ENCODE data around the gene KCND2.

KCND2 gene

DNA sequence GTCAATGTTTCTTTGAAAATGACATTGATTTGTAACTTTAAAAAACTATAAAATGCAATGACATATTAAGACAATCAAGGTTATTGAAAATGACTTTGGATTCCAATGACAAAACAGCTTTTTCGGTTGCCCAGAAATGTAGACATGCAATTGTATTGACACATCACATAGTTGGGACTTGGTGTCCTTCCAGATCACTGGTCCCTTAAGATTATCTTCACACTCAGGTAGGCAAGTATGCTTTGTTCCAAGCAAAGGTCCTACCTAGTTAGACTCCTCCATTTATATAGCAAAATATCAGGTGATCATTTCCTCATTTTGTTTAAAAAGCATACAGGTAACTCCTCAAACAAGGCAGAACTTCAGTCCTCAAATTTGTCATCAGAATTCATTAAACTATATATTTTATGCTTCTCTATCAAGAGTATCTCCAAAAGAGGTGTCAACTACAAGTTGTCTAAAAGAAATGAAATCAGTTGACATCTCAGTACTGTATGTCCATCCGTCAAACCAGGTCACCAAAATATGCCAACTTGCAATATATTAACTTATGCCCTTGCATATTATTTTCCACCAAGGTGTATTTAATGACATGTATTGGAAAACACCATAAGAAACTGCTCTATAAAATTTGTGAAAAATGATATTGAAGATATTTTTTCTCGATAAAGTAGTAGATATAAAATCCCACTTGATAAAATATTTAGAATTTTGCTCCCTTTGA, 520.4 kb downstream of the KCND2 start:
- no peak for DNase-seq (ENCODE audit: low read depth)
- TF ChIP-seq, protein P1, sequence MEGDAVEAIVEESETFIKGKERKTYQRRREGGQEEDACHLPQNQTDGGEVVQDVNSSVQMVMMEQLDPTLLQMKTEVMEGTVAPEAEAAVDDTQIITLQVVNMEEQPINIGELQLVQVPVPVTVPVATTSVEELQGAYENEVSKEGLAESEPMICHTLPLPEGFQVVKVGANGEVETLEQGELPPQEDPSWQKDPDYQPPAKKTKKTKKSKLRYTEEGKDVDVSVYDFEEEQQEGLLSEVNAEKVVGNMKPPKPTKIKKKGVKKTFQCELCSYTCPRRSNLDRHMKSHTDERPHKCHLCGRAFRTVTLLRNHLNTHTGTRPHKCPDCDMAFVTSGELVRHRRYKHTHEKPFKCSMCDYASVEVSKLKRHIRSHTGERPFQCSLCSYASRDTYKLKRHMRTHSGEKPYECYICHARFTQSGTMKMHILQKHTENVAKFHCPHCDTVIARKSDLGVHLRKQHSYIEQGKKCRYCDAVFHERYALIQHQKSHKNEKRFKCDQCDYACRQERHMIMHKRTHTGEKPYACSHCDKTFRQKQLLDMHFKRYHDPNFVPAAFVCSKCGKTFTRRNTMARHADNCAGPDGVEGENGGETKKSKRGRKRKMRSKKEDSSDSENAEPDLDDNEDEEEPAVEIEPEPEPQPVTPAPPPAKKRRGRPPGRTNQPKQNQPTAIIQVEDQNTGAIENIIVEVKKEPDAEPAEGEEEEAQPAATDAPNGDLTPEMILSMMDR (IDR thresholded peaks at IDR 0.05; ENCODE audit: insufficient read depth, low read depth, low read length, missing control alignments), result no peak
- H3K4me3 ChIP-seq (ENCODE audit: low read length), result no peak overlapping the region

DNA sequence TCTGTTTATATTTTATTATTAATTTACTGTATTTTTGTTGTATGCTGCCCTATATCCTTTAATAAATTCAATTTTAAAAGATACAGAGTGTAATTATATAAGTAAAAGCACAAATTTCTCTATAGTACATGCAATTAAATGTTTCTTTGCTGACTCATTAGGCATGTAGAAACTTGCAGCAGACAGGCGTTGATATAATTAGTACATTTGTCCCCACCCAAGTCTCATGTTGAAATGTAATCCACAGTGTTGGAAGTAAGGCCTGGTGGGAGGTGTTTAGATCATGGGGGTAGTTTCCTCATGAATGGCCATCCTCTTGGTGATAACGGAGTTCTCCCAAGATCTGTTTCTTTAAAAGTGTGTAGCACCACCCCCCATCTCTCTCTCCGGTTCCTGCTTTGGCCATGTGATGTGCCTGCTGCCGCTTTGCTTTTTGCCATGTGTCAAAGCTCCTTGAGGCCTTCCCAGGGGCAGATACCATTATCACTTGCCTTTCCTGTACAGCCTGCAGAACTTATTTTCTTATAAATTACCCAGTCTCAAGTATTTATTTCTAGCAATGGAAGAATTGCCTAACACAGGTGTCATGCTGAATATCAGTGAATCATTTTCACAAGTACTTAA, 521.2 kb downstream of the KCND2 start:
- TF ChIP-seq, protein P1 (IDR thresholded peaks at IDR 0.05; ENCODE audit: insufficient read depth, low read depth, low read length, missing control alignments), result no peak
- no peak overlapping the region for H3K4me3 ChIP-seq (ENCODE audit: low read length)
- DNase-seq (ENCODE audit: low read depth), result peak; percentile 78

DNA sequence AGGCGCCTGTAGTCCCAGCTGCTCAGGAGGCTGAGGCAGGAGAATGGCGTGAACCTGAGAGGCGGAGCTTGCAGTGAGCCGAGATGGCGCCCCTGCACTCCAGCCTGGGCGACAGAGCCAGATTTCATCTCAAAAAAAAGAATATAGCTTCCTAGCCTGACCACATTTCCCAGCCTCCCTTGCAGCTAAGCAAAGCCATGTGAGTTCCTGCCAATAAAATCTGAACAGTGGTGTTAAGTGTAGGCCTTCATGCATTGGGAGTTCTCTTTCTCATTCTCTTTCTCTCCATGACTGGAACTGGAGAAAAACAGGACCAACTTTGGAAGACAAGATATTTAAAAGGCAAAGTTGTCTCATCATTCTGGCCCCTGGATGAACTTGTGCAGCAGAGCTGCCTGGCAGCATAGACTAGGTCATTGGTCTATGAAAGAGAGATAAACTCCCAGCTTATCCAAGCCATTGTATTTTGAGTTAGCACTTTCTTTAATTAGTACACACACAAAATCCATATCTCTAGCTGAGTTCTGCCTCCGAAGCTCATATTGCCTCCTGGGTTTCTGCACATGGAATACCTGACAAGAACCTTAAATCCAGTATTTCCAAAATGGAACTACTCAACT, 524.2 kb downstream of the KCND2 start:
- no peak for DNase-seq (ENCODE audit: low read depth)
- no peak overlapping the region for H3K4me3 ChIP-seq (ENCODE audit: low read length)
- TF ChIP-seq, protein P1 (IDR thresholded peaks at IDR 0.05; ENCODE audit: insufficient read depth, low read depth, low read length, missing control alignments), result no peak

DNA sequence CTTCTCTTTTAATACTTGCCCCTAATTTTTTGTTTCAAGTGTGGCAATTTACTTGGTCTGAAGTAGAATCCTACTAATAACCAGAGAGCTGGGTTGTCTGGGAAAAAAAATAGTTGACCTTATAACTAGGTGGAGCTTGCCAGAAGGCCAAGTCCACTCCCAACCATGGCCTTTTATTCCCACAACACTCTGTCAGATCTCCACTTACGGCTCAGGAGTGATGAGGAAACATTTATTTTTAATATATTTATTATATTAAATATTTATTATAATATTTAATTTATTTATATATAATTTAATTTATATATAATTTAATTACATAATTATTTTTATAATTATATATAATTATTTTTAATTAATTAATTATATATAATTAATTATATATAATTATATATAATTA, 526.2 kb downstream of the KCND2 start:
- TF ChIP-seq, protein P1 (IDR thresholded peaks at IDR 0.05; ENCODE audit: insufficient read depth, low read depth, low read length, missing control alignments), result no peak
- H3K4me3 ChIP-seq (ENCODE audit: low read length), result no peak overlapping the region
- no peak for DNase-seq (ENCODE audit: low read depth)

Measured in epithelial cell of esophagus (primary cell).